Thoracic aorta (tissue), 2 donors: ENCODE data around the gene FRS2. TPM values are rescaled to one million over a fixed set of nuclear protein-coding genes. Genes with fewer than 3 reads are reported as not detected.

Experiments used
- ATAC-seq: fragments of 150-250 bp; one replicate; pipeline ENCODE4 v1.8.0; 2017; ENCODE audit warnings: low read depth; ENCODE audit not compliant: insufficient number of reproducible peaks, low FRiP score
- DNase-seq: peaks from one replicate; pipeline ENCODE4 v3.0.0-alpha.2; 2020; ENCODE audit warnings: low spot score
- H3K27ac ChIP-seq, 2 donors: fragments of 200-600 bp; sonication (generic); 1 replicate in 1 of 2; 2 replicates in 1 of 2; pipeline ENCODE4 v1.5.1; 2016; ENCODE audit warnings: mild to moderate bottlenecking in 2 of 2, moderate library complexity in 2 of 2
- H3K27me3 ChIP-seq: fragments of 200-600 bp; sonication (generic); replicated peaks from 2 replicates; pipeline ENCODE4 v1.6.0; 2016; ENCODE audit warnings: mild to moderate bottlenecking; ENCODE audit not compliant: insufficient read depth
- H3K36me3 ChIP-seq: fragments of 200-600 bp; sonication (generic); one replicate; pipeline ENCODE4 v1.5.1; 2016
- H3K4me1 ChIP-seq, 2 donors: fragments of 200-600 bp; sonication (generic); 1 replicate in 1 of 2; 2 replicates in 1 of 2; pipeline versions ENCODE4 v1.5.1 to v1.6.0; 2016; ENCODE audit warnings: low read depth in 2 of 2, mild to moderate bottlenecking in 1 of 2; ENCODE audit not compliant: control insufficient read depth in 1 of 2
- H3K4me3 ChIP-seq: fragments of 200-600 bp; sonication (generic); 2 replicates; pipeline ENCODE4 v1.5.1; 2016; ENCODE audit warnings: mild to moderate bottlenecking
- H3K9me3 ChIP-seq: fragments of 200-600 bp; sonication (generic); 2 replicates; pipeline ENCODE4 v1.5.1; 2016
- total RNA-seq, 2 donors: library from RNA; depleted of rRNA; stranded (reverse); fragments of >200 nt; gene quantifications; one replicate each; pipeline versions ENCODE4 v1.1.0 to v1.2.3, GENCODE V29; 2016
- TF ChIP-seq, protein P1 (sequence below): fragments of 200-600 bp; sonication (generic); IDR thresholded peaks from one replicate; pipeline ENCODE4 v1.5.1; 2019; ENCODE audit warnings: antibody characterized with exemption

FRS2 gene
- total RNA-seq, 2 donors from 2014 or later: 29.8 to 72.3 TPM

DNA sequence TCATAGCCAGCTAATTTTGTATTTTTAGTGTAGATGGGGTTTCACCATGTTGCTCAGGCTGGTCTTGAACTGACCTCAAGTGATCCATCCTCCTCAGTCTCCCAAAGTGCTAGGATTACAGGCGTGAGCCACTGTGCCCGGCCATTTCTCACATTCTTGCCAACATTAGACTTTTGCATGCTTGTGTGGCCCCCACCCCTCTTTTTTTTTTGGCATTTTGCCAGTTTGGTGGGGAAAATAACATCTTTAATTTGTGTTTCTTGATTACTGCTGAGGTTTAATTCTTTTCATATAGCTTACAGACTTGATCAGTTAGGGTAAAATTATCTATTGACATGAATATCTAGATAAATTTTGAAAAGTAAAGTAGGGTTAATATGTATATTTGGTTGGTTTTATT is 118.9 kb downstream of the FRS2 start:
- H3K4me3 ChIP-seq: no peak overlapping the region
- no peaks in the 10 kb centered on the region for H3K9me3 ChIP-seq
- H3K4me1 ChIP-seq: peaks cover 9 to 11% of the 10 kb centered on the region in 2 donors
- peaks cover 54% of the 10 kb centered on the region for H3K36me3 ChIP-seq
- TF ChIP-seq, protein P1, sequence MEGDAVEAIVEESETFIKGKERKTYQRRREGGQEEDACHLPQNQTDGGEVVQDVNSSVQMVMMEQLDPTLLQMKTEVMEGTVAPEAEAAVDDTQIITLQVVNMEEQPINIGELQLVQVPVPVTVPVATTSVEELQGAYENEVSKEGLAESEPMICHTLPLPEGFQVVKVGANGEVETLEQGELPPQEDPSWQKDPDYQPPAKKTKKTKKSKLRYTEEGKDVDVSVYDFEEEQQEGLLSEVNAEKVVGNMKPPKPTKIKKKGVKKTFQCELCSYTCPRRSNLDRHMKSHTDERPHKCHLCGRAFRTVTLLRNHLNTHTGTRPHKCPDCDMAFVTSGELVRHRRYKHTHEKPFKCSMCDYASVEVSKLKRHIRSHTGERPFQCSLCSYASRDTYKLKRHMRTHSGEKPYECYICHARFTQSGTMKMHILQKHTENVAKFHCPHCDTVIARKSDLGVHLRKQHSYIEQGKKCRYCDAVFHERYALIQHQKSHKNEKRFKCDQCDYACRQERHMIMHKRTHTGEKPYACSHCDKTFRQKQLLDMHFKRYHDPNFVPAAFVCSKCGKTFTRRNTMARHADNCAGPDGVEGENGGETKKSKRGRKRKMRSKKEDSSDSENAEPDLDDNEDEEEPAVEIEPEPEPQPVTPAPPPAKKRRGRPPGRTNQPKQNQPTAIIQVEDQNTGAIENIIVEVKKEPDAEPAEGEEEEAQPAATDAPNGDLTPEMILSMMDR: no peak
- no peak for ATAC-seq
- H3K27ac ChIP-seq: no peak overlapping the region
- DNase-seq: no peak
- H3K27me3 ChIP-seq: no peaks in the 10 kb centered on the region

DNA sequence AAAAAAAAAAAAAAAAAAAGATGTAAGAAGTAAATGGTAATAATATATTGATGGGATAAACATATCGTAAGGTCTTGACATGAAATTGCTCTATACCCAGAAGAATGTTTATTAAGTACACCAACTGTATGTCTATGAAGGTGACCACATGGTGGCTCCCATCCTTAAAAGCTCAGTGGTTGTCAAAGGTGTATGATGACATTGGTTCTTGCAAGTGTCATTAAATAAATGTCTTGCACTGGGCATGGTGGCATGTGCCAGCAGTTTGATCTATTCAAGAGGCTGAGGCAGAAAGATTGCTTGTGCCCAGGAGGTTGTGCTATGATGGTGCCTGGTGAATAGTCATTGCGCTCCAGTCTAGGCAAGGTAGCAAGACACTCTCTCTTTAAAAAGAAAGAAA is 125.5 kb downstream of the FRS2 start:
- no peak for DNase-seq
- ATAC-seq: no peak
- no peak overlapping the region for H3K4me3 ChIP-seq

DNA sequence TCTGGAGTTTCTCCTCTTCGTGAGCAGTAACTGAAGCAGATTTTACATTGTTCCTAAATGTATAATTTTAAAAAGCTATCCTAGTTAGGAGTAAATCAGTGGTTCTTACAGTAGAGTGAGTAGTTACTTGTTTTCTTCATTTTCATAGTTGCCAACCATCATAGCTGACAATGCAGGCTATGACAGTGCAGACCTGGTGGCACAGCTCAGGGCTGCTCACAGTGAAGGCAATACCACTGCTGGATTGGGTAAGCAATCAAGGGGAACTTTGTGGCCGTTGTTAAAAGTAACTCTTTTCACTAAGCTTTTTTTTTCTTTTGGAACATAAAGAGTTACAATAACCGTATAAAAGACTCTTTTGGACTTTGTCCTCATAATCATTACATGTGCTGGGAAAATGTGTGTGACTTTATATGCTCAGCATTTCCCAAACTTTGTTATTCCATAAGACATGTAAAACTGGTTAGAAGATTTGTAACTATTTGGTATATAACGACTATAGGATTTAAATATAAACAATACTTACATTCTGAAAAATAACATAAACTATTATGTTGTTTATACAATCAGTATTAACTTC is 128.1 kb downstream of the FRS2 start:
- Histone ChIP-seq H3K9me3 (no peaks in the 10 kb centered on the region), H3K4me3 (no peak overlapping the region), H3K27me3 (no peaks in the 10 kb centered on the region), H3K36me3 (peaks cover 51% of the 10 kb centered on the region), H3K27ac (no peak overlapping the region), H3K4me1 (no peaks in the 10 kb centered on the region)
- DNase-seq (no peak), ATAC-seq (no peak)
- TF ChIP-seq, protein P1: no peak

More for the DNA sequence above, 125.5 kb downstream of the FRS2 start:
- Histone ChIP-seq H3K27ac (no peak overlapping the region), H3K9me3 (no peaks in the 10 kb centered on the region), H3K36me3 (peaks cover 55% of the 10 kb centered on the region), H3K27me3 (no peaks in the 10 kb centered on the region), H3K4me1 (no peaks in the 10 kb centered on the region)
- TF ChIP-seq, protein P1: no peak

DNA sequence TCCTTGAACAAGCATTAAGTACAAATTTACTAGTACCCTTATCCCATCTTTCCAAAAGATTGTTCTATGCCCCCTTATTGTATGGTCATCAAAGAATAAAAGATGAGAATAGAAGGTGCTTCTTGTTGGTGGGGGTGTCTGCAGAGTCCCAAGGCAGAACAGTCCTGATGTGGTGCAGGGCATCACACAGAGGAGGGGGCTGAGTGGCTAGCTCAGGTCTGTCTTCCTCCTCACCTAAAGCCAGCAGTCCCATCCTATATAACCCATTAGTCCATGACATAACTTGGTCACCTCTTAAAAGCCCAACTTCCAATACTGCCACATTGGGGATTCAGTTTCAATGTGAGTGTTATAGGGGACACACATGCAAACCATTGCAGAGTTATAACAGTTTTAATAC is 130.6 kb downstream of the FRS2 start:
- H3K4me3 ChIP-seq: no peak overlapping the region
- ATAC-seq (no peak), DNase-seq (no peak)
- H3K27ac ChIP-seq: no peak overlapping the region
- no peaks in the 10 kb centered on the region for H3K4me1 ChIP-seq
- H3K9me3 ChIP-seq: no peaks in the 10 kb centered on the region
- H3K27me3 ChIP-seq: no peaks in the 10 kb centered on the region
- TF ChIP-seq, protein P1: no peak
- peaks cover 41% of the 10 kb centered on the region for H3K36me3 ChIP-seq

DNA sequence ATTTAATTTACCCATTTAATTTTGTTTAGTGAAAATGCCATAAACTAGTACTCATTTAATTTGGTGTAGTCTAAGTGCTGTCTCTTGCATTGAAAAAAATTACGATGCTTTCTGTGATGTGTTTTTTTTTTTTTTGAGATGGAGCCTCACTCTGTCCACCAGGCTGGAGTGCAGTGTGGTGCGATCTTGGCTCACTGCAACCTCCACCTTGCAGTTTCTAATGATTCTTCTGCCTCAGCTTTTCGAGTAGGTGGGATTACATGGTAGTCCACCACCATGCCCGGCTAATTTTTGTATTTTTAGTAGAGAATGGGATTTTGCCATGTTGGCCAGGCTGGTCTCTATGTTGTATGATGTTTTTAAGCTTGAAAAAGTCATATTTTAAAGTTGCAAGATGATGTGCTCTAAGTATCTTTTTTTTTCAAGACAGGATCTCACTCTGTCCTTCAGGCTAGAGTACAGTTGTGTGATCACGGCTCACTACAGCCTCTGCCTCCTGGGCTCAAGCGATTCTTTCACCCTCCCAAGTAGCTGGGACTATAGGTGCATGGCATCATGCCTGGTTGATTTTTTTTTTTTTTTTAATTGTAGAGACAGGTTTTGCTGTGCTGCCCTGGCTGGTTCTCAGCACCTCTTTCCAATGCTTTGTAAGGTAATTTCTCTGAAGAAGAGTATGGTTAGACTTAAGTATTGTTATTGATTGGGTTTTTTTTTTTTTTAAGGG is 131.9 kb downstream of the FRS2 start:
- TF ChIP-seq, protein P1: no peak

More for the DNA sequence above, 131.9 kb downstream of the FRS2 start:
- Histone ChIP-seq H3K27me3 (no peaks in the 10 kb centered on the region), H3K4me3 (no peak overlapping the region), H3K4me1 (no peaks in the 10 kb centered on the region), H3K27ac (no peak overlapping the region), H3K36me3 (peaks cover 41% of the 10 kb centered on the region), H3K9me3 (no peaks in the 10 kb centered on the region)
- DNase-seq (no peak), ATAC-seq (no peak)
